CD4-positive, alpha-beta T cell treated with Interferon gamma for 1 hour (primary cell): ENCODE measurements around the gene TMEM18.

Experiments used
- DNase-seq: peaks from one replicate; pipeline ENCODE4 v3.0.0-alpha.2; 2020

The TMEM18 gene

DNA sequence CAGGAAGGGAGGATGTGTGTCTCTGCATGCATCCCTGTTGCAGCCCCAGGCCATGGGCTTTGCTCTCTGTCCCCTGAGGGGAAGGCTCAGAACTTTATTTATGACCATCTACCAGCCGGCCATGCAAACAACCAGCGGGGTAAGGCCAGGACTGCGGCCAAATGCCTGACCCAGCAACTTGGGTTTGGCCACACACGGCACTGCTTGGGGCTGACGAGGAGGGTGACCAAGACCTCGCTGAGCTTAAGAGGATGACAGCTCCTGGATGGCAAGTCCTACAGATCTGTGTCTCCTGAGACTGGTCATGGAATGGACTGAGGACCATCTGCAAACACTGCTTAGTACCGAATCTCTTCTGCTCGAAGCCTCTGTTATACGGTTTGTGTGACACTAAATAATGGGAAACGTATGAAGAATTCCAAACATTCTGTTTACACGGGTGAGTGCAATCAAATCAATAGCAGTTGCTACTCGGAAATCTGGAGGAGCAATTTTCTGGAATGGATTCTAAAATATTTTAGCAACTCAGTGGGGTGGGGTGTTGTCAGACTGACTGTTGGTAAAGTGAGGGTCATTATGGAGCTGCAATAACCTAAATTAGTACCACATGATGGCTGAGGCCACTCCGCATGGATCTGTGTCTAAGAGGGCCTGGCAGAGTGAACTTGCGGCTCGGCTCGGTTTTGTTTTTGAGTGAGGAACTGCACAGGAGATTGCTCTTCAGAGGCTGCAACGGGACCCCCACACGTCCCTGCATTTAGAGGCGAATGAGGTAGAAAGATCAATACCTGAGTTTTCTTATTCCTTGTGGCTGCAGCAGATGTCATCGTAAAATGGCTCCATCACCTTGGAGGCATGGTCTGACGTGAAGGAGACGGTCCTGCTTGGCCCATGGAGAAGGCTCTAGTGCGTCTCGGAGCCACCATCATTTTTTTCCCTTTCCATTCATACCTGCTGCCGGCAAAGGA is 26.6 kb downstream of the TMEM18 start:
- no peak for DNase-seq

- DNase-seq, result no peak
Measured at GRCh38 chr2:649426-650342, 27.5 kb downstream of the TMEM18 start.

- DNase-seq, result no peak
Measured at GRCh38 chr2:648476-649424, 28.5 kb downstream of the TMEM18 start.

DNA sequence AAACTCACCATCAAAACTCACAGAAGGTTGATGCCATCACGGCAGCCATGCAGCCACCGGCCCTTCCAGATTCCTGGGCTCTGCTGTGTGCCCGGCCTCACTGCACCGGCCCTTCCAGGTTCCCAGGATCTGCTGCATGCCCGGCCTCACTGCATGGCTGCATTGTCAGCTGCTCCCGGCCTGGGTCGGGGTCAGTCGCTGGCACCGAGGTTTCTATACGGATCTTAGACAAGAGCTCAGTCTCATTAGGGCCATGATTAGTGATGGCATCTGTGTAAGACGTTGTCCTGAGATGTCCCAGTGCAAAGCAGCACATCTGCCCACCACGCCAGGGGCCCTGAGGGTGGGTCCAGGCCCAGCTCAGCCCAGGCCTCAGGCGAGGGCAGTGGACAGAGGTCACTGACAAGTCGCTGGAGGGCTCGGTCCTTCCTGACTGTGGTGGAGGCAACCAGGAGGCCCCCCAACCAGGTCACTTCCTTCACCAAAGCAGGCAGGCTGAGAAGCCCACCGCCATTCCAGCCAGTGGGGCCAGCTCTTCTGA is 29.4 kb downstream of the TMEM18 start:
- DNase-seq, result no peak

DNA sequence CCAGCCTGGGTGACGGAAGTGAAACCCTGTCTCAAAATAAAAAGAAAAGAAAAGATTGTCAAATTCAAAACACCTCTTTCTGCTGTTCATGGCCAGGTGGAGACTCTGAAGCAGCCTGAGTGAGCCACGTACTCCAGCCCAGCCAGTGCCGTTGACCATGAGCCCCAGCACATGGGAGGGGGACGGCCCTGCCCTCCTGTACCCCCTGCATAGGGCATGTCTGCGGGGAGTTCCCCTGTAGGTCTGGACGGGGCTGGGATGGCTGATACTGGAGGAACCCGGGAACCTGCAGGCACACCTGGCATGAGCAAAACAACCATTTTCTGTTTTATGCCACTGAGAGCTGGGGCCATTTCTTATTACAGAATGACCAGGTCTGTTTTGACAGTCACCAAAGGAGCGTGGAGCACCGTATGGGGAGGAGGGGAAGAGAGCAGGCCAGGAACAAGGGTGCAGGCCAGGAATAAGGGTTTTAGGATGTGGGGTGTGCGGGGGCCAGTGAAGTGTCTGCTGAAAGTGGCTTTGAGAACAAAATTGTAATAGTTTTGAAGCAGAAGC is 30.1 kb downstream of the TMEM18 start:
- DNase-seq, result no peak

- DNase-seq, result no peak
Measured at GRCh38 chr2:644871-645270, 32.3 kb downstream of the TMEM18 start.

- DNase-seq, result no peak
Measured at GRCh38 chr2:643761-644160, 33.4 kb downstream of the TMEM18 start.

- DNase-seq, result no peak
Measured at GRCh38 chr2:643334-643733, 33.9 kb downstream of the TMEM18 start.

DNA sequence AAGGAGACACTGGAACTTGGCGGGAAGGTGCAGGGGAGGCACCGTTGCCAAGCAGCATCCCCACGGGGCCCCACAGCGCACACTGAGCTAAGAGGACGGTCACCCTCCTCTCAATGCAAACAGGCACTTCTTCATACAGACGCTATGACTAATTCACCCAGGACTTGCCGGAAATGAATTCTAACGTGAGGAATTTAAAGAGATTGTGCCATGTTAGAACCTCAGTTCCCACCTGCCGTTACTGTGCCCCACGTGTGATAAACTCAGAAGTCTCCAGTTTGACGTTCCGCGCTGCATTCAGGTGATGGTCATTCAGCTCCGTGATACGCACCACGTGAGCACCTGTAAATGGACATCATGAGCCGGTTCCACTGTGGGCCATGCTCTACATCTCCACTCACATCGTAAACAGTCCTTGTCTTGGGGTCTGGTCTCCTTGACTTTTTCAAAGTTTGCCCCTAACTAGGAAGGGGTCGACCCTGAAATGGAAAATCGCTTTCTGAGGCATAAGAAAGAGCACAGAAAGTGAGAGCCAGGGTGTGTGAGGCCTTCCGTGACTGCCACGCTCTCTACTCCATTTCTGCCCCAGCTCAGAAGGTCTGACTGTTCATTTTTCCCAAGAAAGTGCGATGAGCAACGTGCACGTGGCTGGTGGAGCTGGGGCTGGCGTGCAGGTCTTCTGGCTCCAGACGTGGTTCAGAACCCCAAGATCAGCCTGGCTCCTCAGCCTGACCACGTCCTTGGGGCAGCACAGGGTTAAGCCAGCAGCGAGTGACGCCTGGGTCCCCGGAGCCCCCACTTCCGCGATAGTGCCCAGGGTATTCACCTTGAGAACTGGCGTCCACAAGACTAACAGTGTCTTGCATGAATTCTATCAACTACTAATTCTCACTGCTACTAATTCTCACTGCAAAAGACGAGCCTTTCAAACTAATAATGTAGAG is 35.1 kb downstream of the TMEM18 start:
- DNase-seq, result no peak

- DNase-seq, result no peak
Measured at GRCh38 chr2:641164-641871, 35.9 kb downstream of the TMEM18 start.

- DNase-seq, result no peak
Measured at GRCh38 chr2:639703-640102, 37.5 kb downstream of the TMEM18 start.

- no peak for DNase-seq
Measured at GRCh38 chr2:637804-638203, 39.4 kb downstream of the TMEM18 start.

DNA sequence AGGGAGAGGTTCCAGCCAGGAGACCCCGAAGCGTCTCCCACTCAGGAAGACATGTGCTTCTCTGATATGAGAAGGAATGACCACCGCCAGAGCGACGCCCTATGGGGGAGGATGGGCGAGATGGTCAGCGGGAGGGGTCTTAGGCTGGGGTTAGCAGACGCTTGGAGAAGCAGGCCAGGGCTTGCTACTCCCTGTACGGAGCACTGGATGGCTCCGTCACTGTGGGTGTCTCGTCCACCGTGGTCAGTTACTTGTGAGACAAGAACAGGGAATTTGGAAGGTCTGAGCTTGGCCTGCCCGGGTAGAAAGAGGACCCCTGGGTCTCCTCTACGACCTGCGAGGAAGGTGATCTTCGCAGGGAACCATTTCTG is 39.8 kb downstream of the TMEM18 start:
- DNase-seq, result no peak

- no peak for DNase-seq
Measured at GRCh38 chr2:636641-637405, 40.4 kb downstream of the TMEM18 start.

DNA sequence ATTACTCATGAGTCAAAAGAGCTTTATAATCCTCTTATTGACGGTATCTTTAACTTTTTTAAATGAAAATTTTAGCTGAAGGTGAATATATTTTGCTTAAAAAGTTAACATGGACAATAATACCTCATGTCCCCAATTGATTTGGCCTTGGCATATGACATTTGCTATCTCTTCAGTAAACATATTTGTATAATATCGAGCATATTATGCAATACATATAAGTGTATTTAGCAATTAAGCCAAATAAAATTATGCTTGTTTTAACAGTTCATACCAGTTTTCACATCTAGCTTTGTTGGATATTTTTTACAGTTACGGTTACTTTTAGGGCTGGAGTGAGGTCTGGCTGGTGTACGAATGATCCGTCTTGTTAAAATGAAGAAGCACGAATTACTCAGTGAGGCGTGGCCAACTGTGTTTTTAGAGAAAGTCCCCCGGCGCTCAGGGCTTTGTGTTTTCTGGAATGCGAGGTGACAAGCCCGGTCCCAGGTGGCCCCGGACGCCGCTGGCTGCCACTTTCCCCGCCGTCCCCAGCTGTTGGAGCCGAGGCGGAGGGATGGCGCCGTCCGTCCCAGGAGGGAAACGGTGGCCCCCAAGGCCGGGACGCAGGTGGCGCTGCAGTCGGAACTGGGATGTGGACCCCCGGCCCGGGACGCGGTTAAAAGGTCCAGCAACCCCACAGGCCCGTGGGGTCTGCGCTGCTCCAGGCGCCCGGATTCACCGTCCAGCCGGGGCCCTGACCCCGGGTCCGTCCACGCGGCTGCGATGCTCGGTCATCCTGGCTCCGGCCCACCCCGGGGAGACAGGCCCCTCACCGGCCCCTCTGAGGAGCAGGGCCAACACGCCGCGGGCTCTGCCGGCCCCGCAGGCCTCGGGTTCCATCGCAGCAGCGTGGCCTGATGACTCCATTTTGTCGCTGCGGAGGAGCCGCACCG is 41.3 kb downstream of the TMEM18 start:
- DNase-seq, result no peak

DNA sequence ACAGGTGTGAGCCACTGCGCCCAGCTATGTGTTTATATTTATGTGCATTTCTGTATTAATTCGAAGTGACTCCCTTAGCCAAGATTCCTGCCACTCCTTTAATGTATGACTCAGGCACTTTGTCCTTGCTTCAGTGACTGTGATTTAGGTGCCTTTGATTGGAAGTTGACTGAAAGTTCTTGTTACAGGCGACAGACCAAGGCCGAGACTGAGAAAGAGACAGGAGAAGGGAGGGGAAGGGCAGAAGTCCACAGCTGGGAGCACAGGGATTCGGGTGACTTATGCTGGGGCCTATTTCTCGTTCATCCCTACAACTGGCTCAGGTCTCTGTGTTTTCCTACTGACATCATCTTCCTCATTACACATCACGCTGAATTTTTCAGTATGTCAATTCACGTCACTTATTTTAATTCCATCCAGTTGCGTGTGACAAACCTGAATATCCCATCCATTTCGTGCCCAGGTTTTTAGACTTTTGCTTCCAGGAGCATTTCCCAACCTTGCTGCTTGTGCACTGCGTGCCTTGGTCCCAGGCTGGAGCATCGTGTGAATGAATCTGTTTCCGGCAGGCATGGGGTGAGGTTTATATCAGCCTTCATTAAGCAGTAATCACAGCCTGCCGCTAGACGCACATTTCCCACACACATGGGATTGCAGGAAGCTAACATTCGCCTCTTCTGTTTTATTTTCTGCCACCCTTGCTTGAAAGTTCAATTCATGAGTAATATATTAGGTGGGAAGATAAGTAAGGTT is 42.4 kb downstream of the TMEM18 start:
- no peak for DNase-seq

- no peak for DNase-seq
Measured at GRCh38 chr2:634041-634440, 43.2 kb downstream of the TMEM18 start.
